GM12878 (cell line): ENCODE data around the gene LRRC45. TPM values are rescaled to one million over a fixed set of nuclear protein-coding genes. Genes with fewer than 3 reads are reported as not detected.
A peak's percentile ranks its signal among the peaks of the same experiment; 100 is the strongest.

ENCODE experiments used
- ASH2L ChIP-seq: fragments of 300-600, 200-600 bp; sonication (generic); IDR thresholded peaks from 2 replicates; pipeline ENCODE4 v1.6.1; 2017; ENCODE audit warnings: low read depth, mild to moderate bottlenecking, borderline replicate concordance
- ATF7 ChIP-seq: fragments of 450-650 bp; IDR thresholded peaks from 2 replicates; pipeline ENCODE4 v1.6.1; 2016; ENCODE audit warnings: low read depth, mild to moderate bottlenecking
- BHLHE40 ChIP-seq, 2 experiments: fragments of 450-650 bp in 1 of 2; IDR thresholded peaks; 2 replicates each; pipeline ENCODE4 v1.6.1; 2011 to 2017; ENCODE audit warnings: low read depth in 2 of 2, borderline replicate concordance in 1 of 2, improper control_type of control experiment in 1 of 2, low read length in 1 of 2, mild to moderate bottlenecking in 1 of 2
- BRCA1 ChIP-seq: IDR thresholded peaks from 2 replicates; pipeline ENCODE4 v1.6.1; 2011; ENCODE audit warnings: low read depth, low read length, improper control_type of control experiment
- CEBPB ChIP-seq, 2 experiments: fragments of 150-350 bp in 1 of 2; IDR thresholded peaks; 2 replicates each; pipeline ENCODE4 v1.6.1; 2012 to 2014; ENCODE audit warnings: low read depth in 2 of 2, low read length in 2 of 2, borderline replicate concordance in 1 of 2, inconsistent platforms in 1 of 2
- CHD4 ChIP-seq: fragments of 200-600 bp; sonication (generic); IDR thresholded peaks from 2 replicates; pipeline ENCODE4 v1.6.1; 2016; ENCODE audit warnings: mild to moderate bottlenecking
- EP300 ChIP-seq, 2 experiments: fragments of 150-350 bp in 1 of 2; IDR thresholded peaks; 2 replicates each; pipeline ENCODE4 v1.6.1; 2011 to 2012; ENCODE audit warnings: low read depth in 2 of 2, low read length in 2 of 2, borderline replicate concordance in 1 of 2, improper control_type of control experiment in 1 of 2, inconsistent platforms in 1 of 2; ENCODE audit not compliant: control insufficient read depth in 1 of 2
- FOXK2 ChIP-seq: fragments of 450-650 bp; IDR thresholded peaks from 2 replicates; pipeline ENCODE4 v1.6.1; 2017; ENCODE audit warnings: mild to moderate bottlenecking, moderate library complexity
- GABPA ChIP-seq: IDR thresholded peaks from 2 replicates; pipeline ENCODE4 v1.6.1; 2014; ENCODE audit warnings: antibody characterized with exemption, low read depth, mild to moderate bottlenecking, inconsistent platforms
- IKZF2 ChIP-seq, 2 experiments: fragments of 450-650 bp; IDR thresholded peaks; 2 replicates each; pipeline ENCODE4 v1.6.1; 2017; ENCODE audit warnings: mild to moderate bottlenecking in 2 of 2, moderate library complexity in 2 of 2
- JUND ChIP-seq: IDR thresholded peaks from 2 replicates; pipeline ENCODE4 v1.6.1; 2012; ENCODE audit warnings: low read depth, mild to moderate bottlenecking, low read length, improper control_type of control experiment, moderate library complexity
- NFYB ChIP-seq: IDR thresholded peaks from 2 replicates; pipeline ENCODE4 v1.6.1; 2011; ENCODE audit warnings: low read depth, mild to moderate bottlenecking, low read length, improper control_type of control experiment, moderate library complexity; ENCODE audit not compliant: insufficient read depth
- NR2C1 ChIP-seq: fragments of 450-650 bp; IDR thresholded peaks from 2 replicates; pipeline ENCODE4 v1.6.1; 2017; ENCODE audit warnings: antibody characterized with exemption, mild to moderate bottlenecking, moderate library complexity
- PAX5 ChIP-seq: IDR thresholded peaks from 2 replicates; pipeline ENCODE4 v1.6.1; 2011; ENCODE audit warnings: low read depth, low read length, borderline replicate concordance
- POLR2AphosphoS5 ChIP-seq: IDR thresholded peaks from 2 replicates; pipeline ENCODE4 v1.6.1; 2011; ENCODE audit warnings: mild to moderate bottlenecking, low read length, inconsistent platforms
- SIN3A ChIP-seq: IDR thresholded peaks from 2 replicates; pipeline ENCODE4 v1.6.1; 2012; ENCODE audit warnings: low read depth, low read length, improper control_type of control experiment
- SMAD1 ChIP-seq: fragments of 450-650 bp; IDR thresholded peaks from 2 replicates; pipeline ENCODE4 v1.6.1; 2018; ENCODE audit warnings: mild to moderate bottlenecking, low read depth; ENCODE audit not compliant: partially characterized antibody
- SMARCA5 ChIP-seq: fragments of 450-650 bp; IDR thresholded peaks from 2 replicates; pipeline ENCODE4 v1.6.1; 2017; ENCODE audit warnings: mild to moderate bottlenecking
- SPI1 ChIP-seq: IDR thresholded peaks from 2 replicates; pipeline ENCODE4 v1.6.1; 2011; ENCODE audit warnings: low read depth, mild to moderate bottlenecking, low read length, moderate library complexity, borderline replicate concordance; ENCODE audit not compliant: insufficient read depth
- SRF ChIP-seq, 2 experiments: IDR thresholded peaks; 2 replicates each; pipeline ENCODE4 v1.6.1; 2011; ENCODE audit warnings: low read depth in 2 of 2, low read length in 2 of 2, mild to moderate bottlenecking in 1 of 2, moderate library complexity in 1 of 2
- STAT3 ChIP-seq: IDR thresholded peaks from 2 replicates; pipeline ENCODE4 v1.6.1; 2011; ENCODE audit warnings: low read depth, low read length, improper control_type of control experiment
- TARDBP ChIP-seq: IDR thresholded peaks from 2 replicates; pipeline ENCODE4 v1.6.1; 2016; ENCODE audit warnings: borderline replicate concordance
- ZNF24 ChIP-seq: fragments of 450-650 bp; IDR thresholded peaks from 2 replicates; pipeline ENCODE4 v1.6.1; 2017; ENCODE audit warnings: antibody characterized with exemption, mild to moderate bottlenecking
- polyA plus RNA-seq, 11 experiments: library from polyadenylated mRNA; depleted of rRNA in 4 of 11; unstranded in 6 of 11; stranded (reverse) in 5 of 11; fragments of >200 nt; fragmentation: Nextera tagmentation in 4 of 11; fragmentation: Illumina TruSeq in 1 of 11; extraction: Ambion mirVana in 4 of 11; extraction: Trizol in 1 of 11; gene quantifications; 1 replicate in 1 of 11; 2 replicates in 10 of 11; pipeline versions ENCODE4 v1.2.1 to v1.2.3, GENCODE V29; 2011 to 2016; ENCODE audit warnings: inconsistent platforms in 2 of 11, missing spikeins in 2 of 11, low read depth in 1 of 11
- total RNA-seq, 4 experiments: library from RNA; depleted of rRNA in 3 of 4; stranded (reverse); fragments of >200 nt in 3 of 4; fragmentation: Illumina TruSeq in 1 of 4; extraction: Trizol in 1 of 4; gene quantifications; 2 replicates each; pipeline versions ENCODE4 v1.2.1 to v1.2.3, GENCODE V29; 2013 to 2021
- TF ChIP-seq, protein P1 (sequence below): fragments of 450-650 bp; conservative IDR thresholded peaks from 2 replicates; pipeline ENCODE4 v1.6.1; 2017; ENCODE audit warnings: mild to moderate bottlenecking, moderate library complexity
- TF ChIP-seq, protein P2 (sequence below): fragments of 450-650 bp; IDR thresholded peaks from 2 replicates; pipeline ENCODE4 v1.6.1; 2016; ENCODE audit warnings: mild to moderate bottlenecking
- TF ChIP-seq, protein P3 (sequence below): IDR thresholded peaks from 2 replicates; pipeline ENCODE4 v1.6.1; 2012; ENCODE audit warnings: low read depth, low read length, improper control_type of control experiment
- TF ChIP-seq, protein P4 (sequence below): IDR thresholded peaks from 2 replicates; pipeline ENCODE4 v1.6.1; 2012; ENCODE audit warnings: low read depth, low read length, improper control_type of control experiment

LRRC45 gene
- total and polyA plus RNA-seq, 10 of the 15 experiments (the other 5 are each of a cell fraction or from before 2014, with no cell fraction given): 0.03 to 27.7 (median 10.4) TPM

DNA sequence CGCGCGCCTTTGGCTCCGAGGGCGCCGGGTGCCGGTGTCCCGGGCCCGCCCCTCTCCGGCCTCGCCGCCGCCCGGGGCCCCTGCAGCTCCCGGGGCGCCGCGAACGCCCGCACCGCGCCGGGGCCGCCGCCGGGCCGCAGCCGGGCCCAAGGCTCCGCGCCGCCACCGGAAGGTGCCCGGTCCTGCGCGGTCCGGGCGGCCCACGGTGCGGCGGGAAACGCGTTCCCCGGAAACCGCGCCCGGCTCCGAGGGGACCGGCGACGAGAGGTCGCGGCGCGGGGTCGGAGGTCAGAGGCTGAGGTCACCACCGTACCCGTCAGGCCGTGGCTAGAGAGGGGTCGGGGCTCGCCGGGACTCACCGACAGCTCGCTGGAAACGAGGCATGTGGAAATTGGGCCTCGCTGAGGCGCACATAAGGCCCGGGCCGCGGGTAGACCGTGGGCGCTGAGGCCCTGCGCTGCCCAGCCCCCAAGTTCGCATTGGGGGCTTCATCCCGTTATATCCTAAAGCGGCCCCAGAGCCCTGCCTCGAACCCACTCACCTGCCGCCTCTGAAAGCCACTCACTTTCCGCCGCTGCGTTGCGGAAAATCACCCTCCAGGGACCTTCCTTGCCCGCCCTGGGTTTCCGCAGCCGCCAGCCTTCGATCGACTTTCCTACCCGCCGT lies 42.7 kb downstream of the LRRC45 start, which contains the start of gene DUS1L (continued):
- TF ChIP-seq GABPA: peak; percentile 92
- TF ChIP-seq FOXK2: no peak
- TF ChIP-seq SRF (IDR thresholded peaks at IDR 0.05; ENCODE audit: low read depth in 2 of 2, low read length in 2 of 2): peak; percentile 75 to 94
- TF ChIP-seq PAX5: no peak
- peak; percentile 71; the same call in 1 of the 2 replicates for TF ChIP-seq ASH2L
- TF ChIP-seq CHD4: no peak
- TF ChIP-seq, protein P1, sequence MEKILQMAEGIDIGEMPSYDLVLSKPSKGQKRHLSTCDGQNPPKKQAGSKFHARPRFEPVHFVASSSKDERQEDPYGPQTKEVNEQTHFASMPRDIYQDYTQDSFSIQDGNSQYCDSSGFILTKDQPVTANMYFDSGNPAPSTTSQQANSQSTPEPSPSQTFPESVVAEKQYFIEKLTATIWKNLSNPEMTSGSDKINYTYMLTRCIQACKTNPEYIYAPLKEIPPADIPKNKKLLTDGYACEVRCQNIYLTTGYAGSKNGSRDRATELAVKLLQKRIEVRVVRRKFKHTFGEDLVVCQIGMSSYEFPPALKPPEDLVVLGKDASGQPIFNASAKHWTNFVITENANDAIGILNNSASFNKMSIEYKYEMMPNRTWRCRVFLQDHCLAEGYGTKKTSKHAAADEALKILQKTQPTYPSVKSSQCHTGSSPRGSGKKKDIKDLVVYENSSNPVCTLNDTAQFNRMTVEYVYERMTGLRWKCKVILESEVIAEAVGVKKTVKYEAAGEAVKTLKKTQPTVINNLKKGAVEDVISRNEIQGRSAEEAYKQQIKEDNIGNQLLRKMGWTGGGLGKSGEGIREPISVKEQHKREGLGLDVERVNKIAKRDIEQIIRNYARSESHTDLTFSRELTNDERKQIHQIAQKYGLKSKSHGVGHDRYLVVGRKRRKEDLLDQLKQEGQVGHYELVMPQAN: no peak; the same call in 1 of the 2 replicates
- peak; percentile 88 for TF ChIP-seq SMARCA5
- no peak for TF ChIP-seq NFYB
- TF ChIP-seq, protein P2, sequence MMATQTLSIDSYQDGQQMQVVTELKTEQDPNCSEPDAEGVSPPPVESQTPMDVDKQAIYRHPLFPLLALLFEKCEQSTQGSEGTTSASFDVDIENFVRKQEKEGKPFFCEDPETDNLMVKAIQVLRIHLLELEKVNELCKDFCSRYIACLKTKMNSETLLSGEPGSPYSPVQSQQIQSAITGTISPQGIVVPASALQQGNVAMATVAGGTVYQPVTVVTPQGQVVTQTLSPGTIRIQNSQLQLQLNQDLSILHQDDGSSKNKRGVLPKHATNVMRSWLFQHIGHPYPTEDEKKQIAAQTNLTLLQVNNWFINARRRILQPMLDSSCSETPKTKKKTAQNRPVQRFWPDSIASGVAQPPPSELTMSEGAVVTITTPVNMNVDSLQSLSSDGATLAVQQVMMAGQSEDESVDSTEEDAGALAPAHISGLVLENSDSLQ: no peak
- TF ChIP-seq NR2C1: peak; percentile 100
- TF ChIP-seq EP300 (IDR thresholded peaks at IDR 0.05; ENCODE audit: borderline replicate concordance in 1 of 2, control insufficient read depth in 1 of 2, low read depth in 2 of 2, low read length in 2 of 2): no peak
- TF ChIP-seq BHLHE40 (IDR thresholded peaks at IDR 0.05; ENCODE audit: borderline replicate concordance in 1 of 2, low read depth in 2 of 2, low read length in 1 of 2): peak; percentile 7 to 66; a peak in 2 of 4 replicates
- no peak for TF ChIP-seq CEBPB (IDR thresholded peaks at IDR 0.05; ENCODE audit: borderline replicate concordance in 1 of 2, low read depth in 2 of 2, low read length in 2 of 2)
- TF ChIP-seq TARDBP: peak; percentile 83; the same call in 1 of the 2 replicates
- no peak for TF ChIP-seq SMAD1
- no peak for TF ChIP-seq STAT3
- 0 out of 2 replicates have a peak, but pooled peaks have one; percentile 22 for TF ChIP-seq SIN3A
- TF ChIP-seq SPI1: no peak
- peak; percentile 7; the same call in 1 of the 2 replicates for TF ChIP-seq BRCA1
- no peak for TF ChIP-seq POLR2AphosphoS5
- TF ChIP-seq, protein P3, sequence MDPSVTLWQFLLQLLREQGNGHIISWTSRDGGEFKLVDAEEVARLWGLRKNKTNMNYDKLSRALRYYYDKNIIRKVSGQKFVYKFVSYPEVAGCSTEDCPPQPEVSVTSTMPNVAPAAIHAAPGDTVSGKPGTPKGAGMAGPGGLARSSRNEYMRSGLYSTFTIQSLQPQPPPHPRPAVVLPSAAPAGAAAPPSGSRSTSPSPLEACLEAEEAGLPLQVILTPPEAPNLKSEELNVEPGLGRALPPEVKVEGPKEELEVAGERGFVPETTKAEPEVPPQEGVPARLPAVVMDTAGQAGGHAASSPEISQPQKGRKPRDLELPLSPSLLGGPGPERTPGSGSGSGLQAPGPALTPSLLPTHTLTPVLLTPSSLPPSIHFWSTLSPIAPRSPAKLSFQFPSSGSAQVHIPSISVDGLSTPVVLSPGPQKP: peak; percentile 77
- no peak for TF ChIP-seq JUND
- no peak for TF ChIP-seq ATF7
- TF ChIP-seq IKZF2 (IDR thresholded peaks at IDR 0.05): no peak
- TF ChIP-seq, protein P4, sequence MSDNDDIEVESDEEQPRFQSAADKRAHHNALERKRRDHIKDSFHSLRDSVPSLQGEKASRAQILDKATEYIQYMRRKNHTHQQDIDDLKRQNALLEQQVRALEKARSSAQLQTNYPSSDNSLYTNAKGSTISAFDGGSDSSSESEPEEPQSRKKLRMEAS: peak; percentile 70; the same call in 1 of the 2 replicates
- TF ChIP-seq ZNF24: peak; percentile 81
